ENCODE measurements around the gene SPIRE1.
"Not testable (repeated sequence)": the region's sequence is repeated elsewhere in the genome, so short reads cannot be mapped to it uniquely, and the experiment has no call there.

SPIRE1 gene

GRCh38 chr18:12604445-12605007 lies 53.4 kb downstream of the SPIRE1 start:
- in situ Hi-C loops (cut with MboI; ENCODE audit: low sequenced_read_pairs): no loop called here

GRCh38 chr18:12599966-12600365 lies 57.9 kb downstream of the SPIRE1 start:
- in situ Hi-C loops (cut with MboI; ENCODE audit: low sequenced_read_pairs): no loop called here

GRCh38 chr18:12599543-12599942 lies 58.4 kb downstream of the SPIRE1 start:
- in situ Hi-C loops (cut with MboI; ENCODE audit: low sequenced_read_pairs): no loop called here

GRCh38 chr18:12598181-12598930 lies 59.6 kb downstream of the SPIRE1 start:
- in situ Hi-C loops (cut with MboI; ENCODE audit: low sequenced_read_pairs): no loop called here

- in situ Hi-C loops (cut with MboI; ENCODE audit: low sequenced_read_pairs): no loop called here
Observed at GRCh38 chr18:12597760-12598159, 60.1 kb downstream of the SPIRE1 start.

GRCh38 chr18:12595571-12596255 lies 62.2 kb downstream of the SPIRE1 start:
- in situ Hi-C loops (cut with MboI; ENCODE audit: low sequenced_read_pairs): no loop called here

- in situ Hi-C loops (cut with MboI; ENCODE audit: low sequenced_read_pairs): no loop called here
Observed at GRCh38 chr18:12593866-12594265, 64.0 kb downstream of the SPIRE1 start.

- in situ Hi-C loops (cut with MboI; ENCODE audit: low sequenced_read_pairs): no loop called here
Observed at GRCh38 chr18:12592597-12593127, 65.2 kb downstream of the SPIRE1 start.

GRCh38 chr18:12589448-12589847 lies 68.5 kb downstream of the SPIRE1 start:
- in situ Hi-C loops (cut with MboI; ENCODE audit: low sequenced_read_pairs): no loop called here

- in situ Hi-C loops (cut with MboI; ENCODE audit: low sequenced_read_pairs): no loop called here
Observed at GRCh38 chr18:12586956-12587355, 71.0 kb downstream of the SPIRE1 start.

GRCh38 chr18:12585218-12585617 lies 72.7 kb downstream of the SPIRE1 start:
- in situ Hi-C loops (cut with MboI; ENCODE audit: low sequenced_read_pairs): no loop called here

GRCh38 chr18:12580630-12581342 lies 77.1 kb downstream of the SPIRE1 start:
- in situ Hi-C loops (cut with MboI; ENCODE audit: low sequenced_read_pairs): no loop called here

- in situ Hi-C loops (cut with MboI; ENCODE audit: low sequenced_read_pairs): no loop called here
Observed at GRCh38 chr18:12579775-12580174, 78.1 kb downstream of the SPIRE1 start.

- in situ Hi-C loops (cut with MboI; ENCODE audit: low sequenced_read_pairs): no loop called here
Observed at GRCh38 chr18:12577848-12578247, 80.1 kb downstream of the SPIRE1 start.

GRCh38 chr18:12574494-12575185 lies 83.3 kb downstream of the SPIRE1 start:
- in situ Hi-C loops (cut with MboI; ENCODE audit: low sequenced_read_pairs): no loop called here

GRCh38 chr18:12571630-12572029 lies 86.3 kb downstream of the SPIRE1 start:
- in situ Hi-C loops (cut with MboI; ENCODE audit: low sequenced_read_pairs): no loop called here

GRCh38 chr18:12569791-12570190 lies 88.1 kb downstream of the SPIRE1 start:
- in situ Hi-C loops (cut with MboI; ENCODE audit: low sequenced_read_pairs): no loop called here

GRCh38 chr18:12567849-12568248 lies 90.1 kb downstream of the SPIRE1 start:
- in situ Hi-C loops (cut with MboI; ENCODE audit: low sequenced_read_pairs): no loop called here

GRCh38 chr18:12564861-12565260 lies 93.0 kb downstream of the SPIRE1 start:
- in situ Hi-C loops (cut with MboI; ENCODE audit: low sequenced_read_pairs): no loop called here

GRCh38 chr18:12564378-12564777 lies 93.5 kb downstream of the SPIRE1 start:
- in situ Hi-C loops (cut with MboI; ENCODE audit: low sequenced_read_pairs): no loop called here

- in situ Hi-C loops (cut with MboI; ENCODE audit: low sequenced_read_pairs): not testable (repeated sequence)
Observed at GRCh38 chr18:12560600-12560999, 97.3 kb downstream of the SPIRE1 start.
